ENCODE measurements around the gene ACOT12.

- TF ChIP-seq ARID4B (CRISPR knock-in tag; IDR thresholded peaks at IDR 0.05) (no peak), CREM (IDR thresholded peaks at IDR 0.05; ENCODE audit: low read depth) (no peak), KHSRP (IDR thresholded peaks at IDR 0.05) (no peak), MEIS2 (IDR thresholded peaks at IDR 0.05; ENCODE audit: partially characterized antibody) (no peak), GTF2B (IDR thresholded peaks at IDR 0.05; ENCODE audit: extremely low read depth, insufficient read length) (no peak), POLR2A (conservative IDR thresholded peaks at IDR 0.05) (no peak), PHF8 (IDR thresholded peaks at IDR 0.05; ENCODE audit: borderline replicate concordance, low read length) (no peak), MIER1 (IDR thresholded peaks at IDR 0.05; ENCODE audit: low read depth) (no peak), CTCF (IDR thresholded peaks at IDR 0.05 in 2 of 3, conservative IDR thresholded peaks at IDR 0.05 in 1 of 3; ENCODE audit: insufficient read depth in 2 of 3, low read depth in 1 of 3, low read length in 3 of 3) (no peak)
These were observed 35.4 kb upstream of the ACOT12 start for GRCh38 chr5:81429363-81429762.

All from K562 (cell line).